PC-9 (cell line): Measurements from ENCODE around the gene KCNH8. TPM values are rescaled to one million over a fixed set of nuclear protein-coding genes. Genes with fewer than 3 reads are reported as not detected.
"Not testable (repeated sequence)": the region's sequence is repeated elsewhere in the genome, so short reads cannot be mapped to it uniquely, and the experiment has no call there.

Source experiments
- Bru-seq: library from RNA; stranded (reverse); fragments of 400-500 nt; gene quantifications from one replicate; lab custom pipeline; 2021; lab: Mats Ljungman, UMichigan
- BruChase-seq, 2 experiments: library from RNA; stranded (reverse); fragments of 400-500 nt; gene quantifications; one replicate each; lab custom pipeline; 2021; lab: Mats Ljungman, UMichigan
- BruUV-seq: library from RNA; stranded (reverse); fragments of 400-500 nt; replicated peaks from 2 replicates; lab custom pipeline; 2021; lab: Mats Ljungman, UMichigan
- CTCF ChIA-PET: fragments of 300-600 bp; sonication (Branson Sonifier 250); formaldehyde crosslinking; loops from one replicate; lab custom pipeline; 2022; ENCODE audit warnings: antibody characterized with exemption; lab: Charles Lee
- POLR2A ChIA-PET: fragments of 300-600 bp; sonication (Branson Sonifier 250); formaldehyde crosslinking; loops from one replicate; lab custom pipeline; 2022; ENCODE audit warnings: antibody characterized with exemption; ENCODE audit not compliant: unreplicated experiment; lab: Charles Lee
- DNase-seq, 2 experiments: peaks; one replicate each; pipeline versions ENCODE4 v3.0.0 to v3.0.0-alpha.2; 2015 to 2022; ENCODE audit warnings: mixed read lengths in 1 of 2
- H2AFZ ChIP-seq: fragments of 200-600 bp; sonication (generic); 2 replicates; pipeline ENCODE4 v1.8.1; 2017; ENCODE audit warnings: antibody characterized with exemption
- H3F3A ChIP-seq: fragments of 200-600 bp; sonication (generic); 2 replicates; pipeline ENCODE4 v1.8.1; 2017; ENCODE audit warnings: antibody characterized with exemption, mild to moderate bottlenecking, low read depth; ENCODE audit not compliant: insufficient read depth
- H3K27ac ChIP-seq: fragments of 200-600 bp; sonication (generic); 2 replicates; pipeline ENCODE4 v1.6.1; 2016; ENCODE audit warnings: mixed run types
- H3K27me3 ChIP-seq: fragments of 200-600 bp; sonication (generic); 2 replicates; pipeline ENCODE4 v1.6.1; 2016; ENCODE audit warnings: low read depth, mixed run types; ENCODE audit not compliant: insufficient read depth
- H3K36me3 ChIP-seq: fragments of 200-600 bp; sonication (generic); 2 replicates; pipeline ENCODE4 v1.6.1; 2016; ENCODE audit warnings: low read depth, mixed run types
- H3K4me1 ChIP-seq: fragments of 200-600 bp; sonication (generic); replicated peaks from 2 replicates; pipeline ENCODE4 v1.6.1; 2016; ENCODE audit warnings: mixed run types; ENCODE audit not compliant: insufficient read depth
- H3K4me2 ChIP-seq: fragments of 200-600 bp; sonication (generic); 2 replicates; pipeline ENCODE4 v1.6.1; 2017; ENCODE audit warnings: mixed run types
- H3K4me3 ChIP-seq: fragments of 200-600 bp; sonication (generic); 2 replicates; pipeline ENCODE4 v1.6.1; 2016; ENCODE audit warnings: mixed run types
- H3K79me2 ChIP-seq: fragments of 200-600 bp; sonication (generic); 2 replicates; pipeline ENCODE4 v1.6.1; 2017; ENCODE audit warnings: low read depth, mixed run types
- H3K9me2 ChIP-seq: fragments of 200-600 bp; sonication (generic); 2 replicates; pipeline ENCODE4 v1.8.1; 2017; ENCODE audit warnings: mild to moderate bottlenecking; ENCODE audit not compliant: insufficient read depth
- H3K9me3 ChIP-seq: fragments of 200-600 bp; sonication (generic); 2 replicates; pipeline ENCODE4 v1.8.1; 2016; ENCODE audit warnings: low read depth; ENCODE audit not compliant: insufficient read depth
- H4K20me1 ChIP-seq: fragments of 200-600 bp; sonication (generic); 2 replicates; pipeline ENCODE4 v1.8.1; 2017; ENCODE audit not compliant: insufficient read depth
- CTCF ChIP-seq: fragments of 200-600 bp; sonication (generic); conservative IDR thresholded peaks from 2 replicates; pipeline ENCODE4 v1.6.1; 2017; ENCODE audit warnings: mixed run types, antibody characterized with exemption, mild to moderate bottlenecking, moderate library complexity
- EZH2 ChIP-seq: fragments of 200-600 bp; sonication (generic); IDR thresholded peaks from 2 replicates; pipeline ENCODE4 v1.8.0; 2017; ENCODE audit warnings: antibody characterized with exemption, low read depth
- intact Hi-C: fragments of 100-400 bp; cut with micrococcal nuclease; formaldehyde crosslinking; loops from one replicate; pipeline ENCODE4 v1.10.0; 2022; ENCODE audit not compliant: unreplicated experiment
- long read RNA-seq: library from polyadenylated mRNA; stranded (forward); transcript quantifications from one replicate; pipeline ENCODE4 v2.0.0, GENCODE V29; 2022
- total RNA-seq: library from RNA; stranded (reverse); gene quantifications from 2 replicates; pipeline ENCODE4 v1.2.3, GENCODE V29; 2021

Gene KCNH8
- total RNA-seq (0.58 and 0.63 TPM in 2 replicates), Bru-seq, nascent RNA (percentile 32 among the genes with signal in this experiment), BruChase-seq, experiment 1, labeled RNA remaining after a 2-hour chase (percentile 31 among the genes with signal in this experiment), BruChase-seq, experiment 2, labeled RNA remaining after a 6-hour chase (percentile 20 among the genes with signal in this experiment)
- long read RNA-seq, partial matches to known transcripts, result 0 of 1 reads
- long read RNA-seq, other reads (novel, unspliced or antisense), result 1 of 1 reads

- H3K27me3 ChIP-seq, result no peaks in the 10 kb centered on the region
- H3K4me3 ChIP-seq, result peak within 1 kb of the TSS; percentile 64
- no peaks in the 10 kb centered on the region for H4K20me1 ChIP-seq
- DNase-seq, result peak in 1 of 2 experiments; percentile 27
- ChIA-PET POLR2A (no interaction called here), CTCF (interaction anchor here (0.7 kb wide), 1 partner anchor 103 kb away, joined by 3 read pairs; no protein-coding TSS in a partner anchor)
- 0 out of 2 replicates have a peak, but pooled peaks cover 5% of the 10 kb centered on the region for H3K4me1 ChIP-seq
- no peaks in the 10 kb centered on the region for H3K9me2 ChIP-seq
- 0 out of 2 replicates have a peak, but pooled peaks cover 6% of the 10 kb centered on the region for H3F3A ChIP-seq
- H3K36me3 ChIP-seq, result no peaks in the 10 kb centered on the region
- BruUV-seq, result no TSS peak
- H3K27ac ChIP-seq, result no peak within 1 kb of the TSS
- H2AFZ ChIP-seq, result peak within 1 kb of the TSS; percentile 84
- TF ChIP-seq EZH2, result no peak
- no peaks in the 10 kb centered on the region for H3K79me2 ChIP-seq
- intact Hi-C loops, result loop anchor here (10.0 kb wide), 1 partner anchor 737 kb away; no protein-coding TSS in a partner anchor
- H3K4me2 ChIP-seq, result peak within 1 kb of the TSS; percentile 84
- no peaks in the 10 kb centered on the region for H3K9me3 ChIP-seq
Measured at GRCh38 chr3:19147905-19148767, at the start of gene KCNH8. TSS of gene KCNH8 (plus strand) at chr3:19148510. CDS start at chr3:19148720, 210 bp downstream.

- H4K20me1 ChIP-seq, POLR2A ChIA-PET, H3K4me1 ChIP-seq, H3K9me3 ChIP-seq, BruUV-seq, CTCF ChIA-PET, H3K36me3 ChIP-seq, H3K27me3 ChIP-seq, H3K9me2 ChIP-seq, intact Hi-C loops, H3F3A ChIP-seq, H3K79me2 ChIP-seq, H3K27ac ChIP-seq: not testable (repeated sequence)
- Histone ChIP-seq H2AFZ (peak overlapping the region; percentile 70), H3K4me3 (peak overlapping the region; percentile 54), H3K4me2 (peak overlapping the region; percentile 70)
- DNase-seq, result peak in 1 of 2 experiments; percentile 35
Measured at GRCh38 chr3:19102654-19103290, 45.5 kb upstream of the KCNH8 start.

- Histone ChIP-seq H3K27ac (no peak overlapping the region), H4K20me1 (no peaks in the 10 kb centered on the region), H3K4me1 (no peaks in the 10 kb centered on the region), H3K79me2 (no peaks in the 10 kb centered on the region), H3K9me2 (no peaks in the 10 kb centered on the region), H3K27me3 (no peaks in the 10 kb centered on the region), H3F3A (no peaks in the 10 kb centered on the region), H3K9me3 (no peaks in the 10 kb centered on the region), H3K4me3 (peak overlapping the region; percentile 54), H3K36me3 (no peaks in the 10 kb centered on the region), H2AFZ (peak overlapping the region; percentile 70; the same call in 1 of the 2 replicates), H3K4me2 (peak overlapping the region; percentile 70)
- ChIA-PET POLR2A (no interaction called here), CTCF (no interaction called here)
- no TSS peak for BruUV-seq
- TF ChIP-seq CTCF (no peak), EZH2 (no peak)
- no peak for DNase-seq
- intact Hi-C loops, result no loop called here
Measured at GRCh38 chr3:19103510-19103909, 44.8 kb upstream of the KCNH8 start.
